ENCODE measurements around the gene GTPBP3. TPM values are rescaled to one million over a fixed set of nuclear protein-coding genes. Genes with fewer than 3 reads are reported as not detected.

GTPBP3 gene
- 10 to 100 TPM in 4 of 10 donors, 1 to 10 TPM in 6; 8.0 to 12.4 (median 9.8) TPM for total RNA-seq
- 10 to 100 TPM in 1 of 2 donors, 1 to 10 TPM in 1; 8.9 to 12.8 TPM for polyA plus RNA-seq
- long read RNA-seq, donor 1, transcript GTPBP3-201 (9 exons, 2,579 nt) = major isoform, 11 of 17 reads
- long read RNA-seq, donor 1, partial matches to known transcripts = 4 of 17 reads
- long read RNA-seq, donor 1, other reads (novel, unspliced or antisense) = 0 of 17 reads
- long read RNA-seq, donor 2, transcript GTPBP3-201 (9 exons, 2,579 nt) = major isoform, 7 of 15 reads
- long read RNA-seq, donor 2, partial matches to known transcripts = 4 of 15 reads
- long read RNA-seq, donor 2, other reads (novel, unspliced or antisense) = 2 of 15 reads
- long read RNA-seq, donor 3, transcript GTPBP3-222 (9 exons, 2,493 nt) = minor isoform, 7 of 40 reads
- long read RNA-seq, donor 3, transcript GTPBP3-201 (9 exons, 2,579 nt) = major isoform, 16 of 40 reads
- long read RNA-seq, donor 3, partial matches to known transcripts = 4 of 40 reads
- long read RNA-seq, donor 3, other reads (novel, unspliced or antisense) = 11 of 40 reads

GRCh38 chr19:17336872-17337674 is at the start of gene GTPBP3:
TSS of gene GTPBP3 (plus strand) at chr19:17337553. CDS start at chr19:17337612, 59 bp downstream.
- H3K9me3 ChIP-seq = no peaks in the 10 kb centered on the region
- TF ChIP-seq CTCF (IDR thresholded peaks at IDR 0.05) = no peak
- ATAC-seq (peak; percentile 89 to 95 (median 93)), DNase-seq (peak; percentile 94 to 97)
- H3K27me3 ChIP-seq = no peaks in the 10 kb centered on the region
- H3K4me1 ChIP-seq = peaks cover 8 to 45% (median 36%) of the 10 kb centered on the region in 9 donors
- WGBS, 2 donors = 1% methylated on average over 41 of the region's 41 CpGs
- peak within 1 kb of the TSS; percentile 66 to 95 (median 92) for H3K27ac ChIP-seq
- intact Hi-C loops (cut with DNase I) = loop anchor here in 1 of 10 donors (2.0 kb wide), 1 partner anchor 32 kb away; the partner anchor contains the start of gene MRPL34
- peak within 1 kb of the TSS; percentile 61 to 84 (median 77) for H3K4me3 ChIP-seq
- H3K36me3 ChIP-seq = peaks cover 0 to 14% (median 0%) of the 10 kb centered on the region in 9 donors

- peaks cover 0 to 18% (median 0%) of the 10 kb centered on the region in 9 donors for H3K4me1 ChIP-seq
- DNase-seq (peak; percentile 73 to 77), ATAC-seq (peak in 4 of 8 donors; percentile 50 to 68 (median 54))
- H3K27me3 ChIP-seq = peaks cover 0 to 4% (median 0%) of the 10 kb centered on the region in 7 donors
- H3K27ac ChIP-seq = no peak overlapping the region
- H3K36me3 ChIP-seq = peaks cover 0 to 6% (median 0%) of the 10 kb centered on the region in 9 donors
- TF ChIP-seq CTCF (IDR thresholded peaks at IDR 0.05) = peak in 1 of 9 donors; percentile 22
- WGBS, 2 donors = 9 to 11% methylated on average over 22 of the region's 22 CpGs
- H3K4me3 ChIP-seq = peak overlapping the region in 2 of 10 donors; percentile 13 to 18
- H3K9me3 ChIP-seq = no peaks in the 10 kb centered on the region
- intact Hi-C loops (cut with DNase I) = loop anchor here in 5 of 10 donors (10.0 kb wide), 3 partner anchors 75 to 515 kb away; partner anchors contain the start of gene USE1 (in 1 of the 5)
Measured at GRCh38 chr19:17289489-17289888, 47.9 kb upstream of the GTPBP3 start.

- H3K36me3 ChIP-seq = peaks cover 0 to 15% (median 0%) of the 10 kb centered on the region in 9 donors
- no peaks in the 10 kb centered on the region for H3K9me3 ChIP-seq
- TF ChIP-seq CTCF (IDR thresholded peaks at IDR 0.05) = peak; percentile 32 to 76 (median 67)
- H3K4me1 ChIP-seq = peaks cover 0 to 18% (median 0%) of the 10 kb centered on the region in 9 donors
- peak overlapping the region; percentile 16 to 70 (median 60) for H3K4me3 ChIP-seq
- DNase-seq (peak; percentile 72 to 73), ATAC-seq (peak; percentile 83 to 94 (median 90))
- peak overlapping the region in 8 of 10 donors; percentile 10 to 58 (median 43) for H3K27ac ChIP-seq
- WGBS, 2 donors = 9 to 15% methylated on average over 46 of the region's 46 CpGs
- intact Hi-C loops (cut with DNase I) = loop anchor here in 8 of 10 donors (2.0 to 10.0 kb wide), 4 partner anchors 92 to 100 kb away; partner anchors contain the start of gene CCDC194 (in 2 of the 8)
- peaks cover 0 to 4% (median 0%) of the 10 kb centered on the region in 7 donors for H3K27me3 ChIP-seq
Measured at GRCh38 chr19:17292301-17293074, 44.9 kb upstream of the GTPBP3 start.
